Measurements from ENCODE around the gene CUL2.

DNA sequence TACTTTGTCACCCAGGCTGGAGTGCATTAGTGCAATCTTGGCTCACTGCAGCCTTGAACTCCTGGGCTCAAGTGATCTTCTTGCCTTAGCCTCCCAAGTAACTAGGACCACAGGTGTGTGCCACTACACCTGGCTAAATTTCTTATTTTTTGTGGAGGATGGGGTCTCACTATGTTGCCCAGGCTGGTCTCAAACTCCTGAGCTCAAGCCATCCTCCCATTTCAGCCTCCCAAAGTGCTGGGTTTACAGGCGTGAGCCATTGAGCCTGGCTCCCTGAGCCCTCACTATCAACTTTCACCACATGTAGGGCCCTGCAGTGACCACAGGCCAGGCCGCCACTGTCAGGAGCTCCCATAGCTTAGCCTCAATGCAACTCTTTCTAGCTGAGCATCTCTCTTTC, 110.2 kb downstream of the CUL2 start:
- TF ChIP-seq EP300 (IDR thresholded peaks at IDR 0.05) = no peak
- TF ChIP-seq POLR2A (IDR thresholded peaks at IDR 0.05) = no peak
